HG03575 (cell line): ENCODE data around the gene TINCR.
"Not testable (repeated sequence)": the region's sequence is repeated elsewhere in the genome, so short reads cannot be mapped to it uniquely, and the experiment has no call there.

Source experiments
- ATAC-seq: cut with Tn5 transposase; IDR thresholded peaks from one replicate; pipeline ENCODE4 v1.9.1; 2021; ENCODE audit not compliant: unreplicated experiment, insufficient number of reproducible peaks, low FRiP score; ENCODE audit errors: extremely low read depth

Gene TINCR

GRCh38 chr19:5567360-5567969 lies at the start of gene TINCR:
Gene TINCR, minus strand, starts transcription at chr19:5567953.
- no peak for ATAC-seq

- ATAC-seq: no peak
Measured at GRCh38 chr19:5617080-5617479, 49.3 kb upstream of the TINCR start.

GRCh38 chr19:5615756-5616327 lies 48.1 kb upstream of the TINCR start:
- ATAC-seq: no peak

- no peak for ATAC-seq
Measured at GRCh38 chr19:5612891-5613865, 45.4 kb upstream of the TINCR start.

- no peak for ATAC-seq
Measured at GRCh38 chr19:5609881-5610448, 42.2 kb upstream of the TINCR start.

- ATAC-seq: not testable (repeated sequence)
Measured at GRCh38 chr19:5608766-5609165, 41.0 kb upstream of the TINCR start.

GRCh38 chr19:5608291-5608690 lies 40.5 kb upstream of the TINCR start:
- no peak for ATAC-seq

- ATAC-seq: no peak
Measured at GRCh38 chr19:5607318-5608275, 39.8 kb upstream of the TINCR start.

- ATAC-seq: no peak
Measured at GRCh38 chr19:5605362-5605761, 37.6 kb upstream of the TINCR start.

- no peak for ATAC-seq
Measured at GRCh38 chr19:5603626-5604025, 35.9 kb upstream of the TINCR start.

- ATAC-seq: no peak
Measured at GRCh38 chr19:5600797-5601196, 33.0 kb upstream of the TINCR start.

GRCh38 chr19:5595745-5596144 lies 28.0 kb upstream of the TINCR start:
- no peak for ATAC-seq

GRCh38 chr19:5595129-5595528 lies 27.4 kb upstream of the TINCR start:
- ATAC-seq: no peak

GRCh38 chr19:5594521-5594950 lies 26.8 kb upstream of the TINCR start:
- ATAC-seq: no peak

GRCh38 chr19:5593343-5594255 lies 25.8 kb upstream of the TINCR start:
- ATAC-seq: no peak

- no peak for ATAC-seq
Measured at GRCh38 chr19:5592531-5593342, 25.0 kb upstream of the TINCR start.

- ATAC-seq: no peak
Measured at GRCh38 chr19:5591476-5591875, 23.7 kb upstream of the TINCR start.
